Germinal center (tissue), 1 donor: ENCODE data around the gene TIAM1.

Experiments
- DNase-seq: peaks from one replicate; pipeline ENCODE4 v3.0.0; 2012; ENCODE audit warnings: mixed read lengths, low spot score

The TIAM1 gene

GRCh38 chr21:31283025-31283424 is 61.0 kb downstream of the TIAM1 start:
- DNase-seq, result no peak

- no peak for DNase-seq
These were observed 61.9 kb downstream of the TIAM1 start for GRCh38 chr21:31282095-31282709.

- no peak for DNase-seq
These were observed 62.5 kb downstream of the TIAM1 start for GRCh38 chr21:31281561-31281960.

- DNase-seq, result no peak
These were observed 64.1 kb downstream of the TIAM1 start for GRCh38 chr21:31279986-31280385.

- DNase-seq, result no peak
These were observed 64.8 kb downstream of the TIAM1 start for GRCh38 chr21:31279214-31279613.

GRCh38 chr21:31278511-31279130 is 65.4 kb downstream of the TIAM1 start:
- DNase-seq, result no peak

- DNase-seq, result no peak
These were observed 67.4 kb downstream of the TIAM1 start for GRCh38 chr21:31276663-31277062.

GRCh38 chr21:31275901-31276300 is 68.2 kb downstream of the TIAM1 start:
- DNase-seq, result no peak

GRCh38 chr21:31273278-31273677 is 70.8 kb downstream of the TIAM1 start:
- no peak for DNase-seq

GRCh38 chr21:31268090-31268489 is 76.0 kb downstream of the TIAM1 start:
- no peak for DNase-seq

- DNase-seq, result no peak
These were observed 76.4 kb downstream of the TIAM1 start for GRCh38 chr21:31267644-31268043.

GRCh38 chr21:31266241-31266640 is 77.8 kb downstream of the TIAM1 start:
- DNase-seq, result no peak

- DNase-seq, result no peak
These were observed 78.6 kb downstream of the TIAM1 start for GRCh38 chr21:31265366-31266013.

- no peak for DNase-seq
These were observed 79.5 kb downstream of the TIAM1 start for GRCh38 chr21:31264574-31264973.

GRCh38 chr21:31262728-31263127 is 81.3 kb downstream of the TIAM1 start:
- DNase-seq, result no peak

- no peak for DNase-seq
These were observed 82.3 kb downstream of the TIAM1 start for GRCh38 chr21:31261759-31262158.

GRCh38 chr21:31260790-31261189 is 83.3 kb downstream of the TIAM1 start:
- DNase-seq, result no peak

- no peak for DNase-seq
These were observed 86.0 kb downstream of the TIAM1 start for GRCh38 chr21:31258073-31258472.

GRCh38 chr21:31257265-31257664 is 86.8 kb downstream of the TIAM1 start:
- DNase-seq, result no peak

- DNase-seq, result no peak
These were observed 88.2 kb downstream of the TIAM1 start for GRCh38 chr21:31255896-31256295.

- no peak for DNase-seq
These were observed 89.0 kb downstream of the TIAM1 start for GRCh38 chr21:31255036-31255435.

GRCh38 chr21:31254131-31254530 is 89.9 kb downstream of the TIAM1 start:
- DNase-seq, result no peak

- DNase-seq, result no peak
These were observed 90.4 kb downstream of the TIAM1 start for GRCh38 chr21:31253684-31254083.

- no peak for DNase-seq
These were observed 91.5 kb downstream of the TIAM1 start for GRCh38 chr21:31252611-31253010.
